Activated naive CD8-positive, alpha-beta T cell treated with anti-CD3 and anti-CD28 coated beads, Interleukin-2, amount 50 U/mL, for 24 hours (primary cell): Measurements from ENCODE around the gene ABCF3.
"Not testable (repeated sequence)": the region's sequence is repeated elsewhere in the genome, so short reads cannot be mapped to it uniquely, and the experiment has no call there.

ENCODE experiments used
- ATAC-seq: fragments of 150-1000 bp; cut with Tn5 transposase; one replicate; pipeline ENCODE4 v1.10.0; 2021
- DNase-seq: peaks from one replicate; pipeline ENCODE4 v3.0.0; 2021
- H3K27ac Mint-ChIP-seq: one replicate; pipeline ENCODE4 v1.8.0; 2021; ENCODE audit warnings: mild to moderate bottlenecking, mixed read lengths
- H3K27me3 Mint-ChIP-seq: one replicate; pipeline ENCODE4 v1.8.0; 2021; ENCODE audit warnings: mixed read lengths
- H3K36me3 Mint-ChIP-seq: one replicate; pipeline ENCODE4 v1.8.0; 2021; ENCODE audit warnings: low read depth, mixed read lengths
- H3K4me1 Mint-ChIP-seq: one replicate; pipeline ENCODE4 v1.8.0; 2021; ENCODE audit warnings: mixed read lengths
- H3K4me3 Mint-ChIP-seq: one replicate; pipeline ENCODE4 v1.8.0; 2021; ENCODE audit warnings: mild to moderate bottlenecking, moderate library complexity, mixed read lengths
- H3K9me3 Mint-ChIP-seq: one replicate; pipeline ENCODE4 v1.8.0; 2021; ENCODE audit warnings: mixed read lengths

Gene ABCF3

DNA sequence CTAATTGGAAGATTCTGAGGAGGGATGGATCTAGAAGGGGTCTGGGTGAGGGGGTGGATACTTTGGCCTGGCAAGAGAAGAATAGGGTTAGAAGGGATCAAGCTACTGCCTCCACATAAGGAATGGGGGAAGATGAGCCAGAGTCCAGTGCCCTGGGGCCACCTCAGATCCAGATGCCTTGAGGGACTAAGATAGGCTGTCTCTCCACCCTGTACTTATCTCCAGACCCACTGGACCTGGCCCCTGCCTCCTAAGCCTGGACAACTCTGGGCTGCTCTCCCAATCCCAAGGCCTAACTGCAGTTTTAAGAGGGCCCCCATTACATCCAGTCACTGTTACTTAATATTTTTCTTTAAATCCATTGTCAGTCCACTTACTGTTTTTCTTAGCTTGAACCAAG is 28.8 kb upstream of the ABCF3 start:
- peaks cover 30% of the 10 kb centered on the region for H3K4me1 Mint-ChIP-seq
- H3K36me3 Mint-ChIP-seq = peaks cover 5% of the 10 kb centered on the region
- no peak for DNase-seq
- H3K27ac Mint-ChIP-seq = peak overlapping the region; percentile 74
- no peaks in the 10 kb centered on the region for H3K27me3 Mint-ChIP-seq
- no peak for ATAC-seq
- H3K4me3 Mint-ChIP-seq = peak overlapping the region; percentile 96
- H3K9me3 Mint-ChIP-seq = no peaks in the 10 kb centered on the region

DNA sequence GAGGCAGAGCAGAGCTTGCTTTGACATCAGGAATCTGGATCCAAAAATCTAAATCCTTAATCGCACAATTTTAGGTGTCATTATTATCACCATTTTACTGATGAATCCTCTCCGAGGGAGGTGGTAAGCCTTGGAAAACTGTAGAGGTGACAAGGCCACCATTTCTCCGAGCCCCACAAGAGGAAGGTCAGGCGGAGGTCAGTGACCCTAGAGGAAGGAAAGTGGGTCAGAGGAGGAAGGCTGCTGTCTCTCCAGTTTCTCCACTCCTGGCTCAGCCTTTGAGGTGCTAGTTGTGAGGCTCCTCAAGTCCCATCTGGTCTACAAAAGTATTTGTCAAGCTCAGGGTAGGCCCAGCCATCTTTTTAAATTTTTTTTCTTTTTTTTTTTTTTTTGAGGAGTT is 27.6 kb upstream of the ABCF3 start:
- H3K27ac Mint-ChIP-seq = no peak overlapping the region
- H3K36me3 Mint-ChIP-seq = peaks cover 5% of the 10 kb centered on the region
- ATAC-seq (no peak), DNase-seq (no peak)
- no peak overlapping the region for H3K4me3 Mint-ChIP-seq
- H3K27me3 Mint-ChIP-seq = no peaks in the 10 kb centered on the region
- peaks cover 30% of the 10 kb centered on the region for H3K4me1 Mint-ChIP-seq
- no peaks in the 10 kb centered on the region for H3K9me3 Mint-ChIP-seq

DNA sequence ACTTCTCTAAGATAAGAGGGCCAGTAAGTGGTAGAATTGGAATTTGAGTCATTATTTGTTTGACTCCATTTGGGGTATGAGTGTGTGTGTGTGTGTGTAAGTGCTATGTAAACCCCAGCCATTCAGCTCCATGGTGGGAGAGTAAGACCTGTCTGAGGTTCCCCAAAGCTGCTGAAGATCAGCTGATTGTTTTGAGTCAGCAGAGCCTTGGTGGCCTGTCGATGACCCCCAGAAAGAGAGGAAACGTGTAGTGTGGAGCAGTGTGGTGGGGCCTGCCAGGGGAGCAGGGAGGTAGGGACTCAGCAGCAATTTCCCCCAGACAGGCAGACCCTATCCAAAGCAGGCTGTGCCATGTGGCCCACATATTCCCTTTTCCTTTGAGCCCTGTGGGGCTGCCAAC is 25.5 kb upstream of the ABCF3 start:
- Mint-ChIP-seq H3K36me3 (peaks cover 8% of the 10 kb centered on the region), H3K4me3 (no peak overlapping the region), H3K9me3 (no peaks in the 10 kb centered on the region), H3K4me1 (peaks cover 30% of the 10 kb centered on the region), H3K27me3 (no peaks in the 10 kb centered on the region), H3K27ac (no peak overlapping the region)
- DNase-seq (no peak), ATAC-seq (peak; percentile 13)

GRCh38 chr3:184162571-184163070 is 23.4 kb upstream of the ABCF3 start:
- Mint-ChIP-seq H3K4me1 (peaks cover 19% of the 10 kb centered on the region), H3K36me3 (peaks cover 14% of the 10 kb centered on the region)
- ATAC-seq, DNase-seq, H3K27me3 Mint-ChIP-seq, H3K4me3 Mint-ChIP-seq, H3K27ac Mint-ChIP-seq, H3K9me3 Mint-ChIP-seq: not testable (repeated sequence)

DNA sequence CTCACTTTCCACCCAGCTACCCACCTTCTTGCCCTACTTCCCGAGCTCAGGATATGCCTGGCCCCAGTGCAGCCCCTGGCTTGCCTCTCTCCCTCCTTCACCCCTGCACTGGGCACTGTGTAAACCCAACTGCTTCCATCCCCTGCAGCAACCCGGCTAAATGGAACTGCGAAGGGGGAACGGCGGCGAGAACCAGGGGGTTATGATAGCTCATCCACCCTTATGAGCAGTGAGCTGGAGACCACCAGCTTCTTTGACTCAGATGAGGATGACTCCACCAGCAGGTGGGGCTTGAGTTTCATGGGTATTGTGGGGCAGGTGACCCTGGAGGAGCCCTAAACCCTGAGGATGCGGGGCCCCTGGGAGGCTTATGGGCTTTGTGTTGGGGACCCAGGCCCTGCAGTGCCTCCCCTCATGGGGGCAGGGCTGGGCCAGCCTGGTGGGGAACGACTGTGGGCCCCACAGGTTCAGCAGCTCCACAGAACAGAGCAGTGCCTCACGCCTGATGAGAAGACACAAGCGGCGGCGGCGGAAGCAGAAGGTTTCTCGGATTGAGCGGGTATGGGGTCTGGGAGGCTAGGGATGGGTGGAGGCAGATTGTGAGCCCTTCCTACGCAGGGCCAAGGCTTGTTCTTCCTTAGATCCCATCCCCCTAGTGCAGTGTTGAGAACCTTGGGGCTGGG is 21.2 kb upstream of the ABCF3 start:
- DNase-seq (no peak), ATAC-seq (no peak)
- Mint-ChIP-seq H3K27me3 (no peaks in the 10 kb centered on the region), H3K27ac (no peak overlapping the region), H3K4me1 (peaks cover 6% of the 10 kb centered on the region), H3K36me3 (peaks cover 12% of the 10 kb centered on the region), H3K4me3 (no peak overlapping the region), H3K9me3 (no peaks in the 10 kb centered on the region)

DNA sequence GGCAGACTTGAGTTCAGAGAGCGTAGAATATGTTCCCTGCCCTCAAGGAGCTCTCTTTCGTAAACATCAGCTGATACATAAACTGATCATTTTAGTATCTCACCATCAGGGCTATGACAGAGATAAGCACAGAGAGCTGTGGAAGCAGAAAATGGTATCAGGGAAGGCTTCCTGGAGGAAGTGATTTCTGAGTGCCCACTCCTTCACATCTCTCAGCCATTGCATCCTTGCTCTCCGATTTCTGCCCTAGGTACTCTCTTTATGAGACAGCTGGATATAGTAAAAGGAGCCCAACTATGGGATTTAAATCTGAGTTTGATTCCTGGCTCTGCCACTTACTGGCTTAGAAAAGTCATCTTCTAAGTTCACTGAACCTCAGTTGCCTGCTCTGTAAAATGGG is 20.5 kb upstream of the ABCF3 start:
- Mint-ChIP-seq H3K27ac (no peak overlapping the region), H3K36me3 (peaks cover 10% of the 10 kb centered on the region), H3K27me3 (no peaks in the 10 kb centered on the region), H3K4me3 (no peak overlapping the region), H3K4me1 (no peaks in the 10 kb centered on the region), H3K9me3 (no peaks in the 10 kb centered on the region)
- no peak for ATAC-seq
- DNase-seq = no peak

- no peaks in the 10 kb centered on the region for H3K4me1 Mint-ChIP-seq
- DNase-seq (no peak), ATAC-seq (no peak)
- no peak overlapping the region for H3K4me3 Mint-ChIP-seq
- no peaks in the 10 kb centered on the region for H3K9me3 Mint-ChIP-seq
- H3K27ac Mint-ChIP-seq = no peak overlapping the region
- no peaks in the 10 kb centered on the region for H3K27me3 Mint-ChIP-seq
- peaks cover 13% of the 10 kb centered on the region for H3K36me3 Mint-ChIP-seq
Observed at GRCh38 chr3:184166671-184167070, 19.3 kb upstream of the ABCF3 start.

- Mint-ChIP-seq H3K27me3 (no peaks in the 10 kb centered on the region), H3K4me1 (no peaks in the 10 kb centered on the region), H3K36me3 (peaks cover 15% of the 10 kb centered on the region), H3K27ac (no peak overlapping the region), H3K4me3 (no peak overlapping the region), H3K9me3 (no peaks in the 10 kb centered on the region)
- no peak for ATAC-seq
- no peak for DNase-seq
Observed at GRCh38 chr3:184167786-184168185, 18.2 kb upstream of the ABCF3 start.

DNA sequence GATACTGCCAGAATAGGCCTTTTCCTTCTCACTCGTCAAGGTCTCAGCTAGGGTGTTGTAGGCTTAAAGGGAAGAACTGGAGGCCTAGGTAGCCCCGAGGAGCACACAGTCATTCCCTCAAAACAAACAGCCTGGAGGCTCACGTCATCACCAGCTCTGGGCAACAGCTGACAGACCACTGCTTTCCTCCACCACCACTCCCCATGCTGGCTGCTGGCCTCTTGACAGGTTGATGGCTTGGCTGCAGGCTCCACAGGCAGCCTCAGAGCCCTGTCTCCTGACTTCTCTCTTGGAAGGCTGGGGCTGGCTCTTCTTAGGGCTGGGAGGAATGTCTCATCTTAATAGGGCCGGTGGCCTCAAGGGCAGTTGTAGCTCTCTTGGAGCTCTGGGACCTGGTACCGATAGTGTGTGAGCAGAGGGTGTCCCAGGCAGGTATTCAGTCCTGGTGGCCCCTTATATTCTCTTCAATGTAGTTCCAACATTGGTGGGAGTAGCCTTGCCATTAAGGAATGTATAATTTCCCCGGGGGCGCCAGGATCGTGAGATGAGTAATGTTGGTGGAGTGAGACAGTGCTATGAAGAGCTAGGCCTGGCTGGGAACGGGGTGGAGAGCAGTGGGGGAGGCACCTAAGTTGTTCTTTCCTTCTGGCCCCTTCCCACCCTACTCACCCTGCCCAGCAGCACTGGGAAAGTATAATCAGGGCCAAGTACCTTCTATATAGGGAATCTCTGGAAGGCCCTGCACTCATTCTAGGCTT is 17.5 kb upstream of the ABCF3 start:
- no peak for ATAC-seq
- Mint-ChIP-seq H3K4me1 (no peaks in the 10 kb centered on the region), H3K4me3 (no peak overlapping the region), H3K27ac (no peak overlapping the region), H3K27me3 (no peaks in the 10 kb centered on the region), H3K9me3 (no peaks in the 10 kb centered on the region), H3K36me3 (peaks cover 17% of the 10 kb centered on the region)
- no peak for DNase-seq

DNA sequence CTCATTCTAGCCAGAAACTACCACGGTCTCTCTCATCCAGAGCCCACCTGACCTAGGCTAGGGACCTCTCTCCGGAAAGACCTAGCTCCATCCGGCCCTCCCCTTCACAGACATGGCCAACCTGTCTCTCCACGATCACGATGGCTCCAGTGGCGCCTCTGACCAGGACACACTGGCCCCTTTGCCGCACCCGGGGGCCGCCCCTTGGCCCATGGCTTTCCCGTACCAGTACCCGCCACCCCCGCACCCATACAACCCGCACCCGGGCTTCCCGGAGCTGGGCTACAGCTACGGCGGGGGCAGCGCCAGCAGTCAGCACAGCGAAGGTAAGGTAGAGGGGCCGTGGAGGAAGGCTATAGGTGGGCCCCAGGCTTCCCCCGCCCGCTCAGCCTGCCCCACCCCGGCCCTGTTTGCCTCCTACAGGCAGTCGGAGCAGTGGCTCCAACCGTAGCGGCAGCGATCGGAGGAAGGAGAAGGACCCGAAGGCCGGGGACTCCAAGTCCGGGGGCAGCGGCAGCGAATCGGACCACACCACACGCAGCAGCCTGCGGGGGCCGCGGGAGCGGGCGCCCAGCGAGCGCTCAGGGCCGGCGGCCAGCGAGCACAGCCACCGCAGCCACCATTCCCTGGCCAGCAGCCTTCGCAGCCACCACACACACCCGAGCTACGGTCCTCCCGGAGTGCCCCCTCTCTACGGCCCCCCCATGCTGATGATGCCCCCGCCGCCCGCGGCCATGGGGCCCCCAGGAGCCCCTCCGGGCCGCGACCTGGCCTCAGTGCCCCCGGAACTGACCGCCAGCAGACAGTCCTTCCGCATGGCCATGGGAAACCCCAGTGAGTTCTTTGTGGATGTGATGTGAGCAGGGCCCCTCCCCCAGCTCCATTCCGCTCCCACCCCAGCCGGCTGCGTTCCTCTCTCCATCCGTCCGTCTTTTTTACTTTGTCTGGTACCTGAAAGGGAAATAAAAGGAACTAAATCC is 15.8 kb upstream of the ABCF3 start:
- Mint-ChIP-seq H3K27ac (no peak overlapping the region), H3K9me3 (no peaks in the 10 kb centered on the region), H3K27me3 (no peaks in the 10 kb centered on the region), H3K4me1 (peaks cover 5% of the 10 kb centered on the region), H3K4me3 (no peak overlapping the region), H3K36me3 (peaks cover 13% of the 10 kb centered on the region)
- no peak for DNase-seq
- no peak for ATAC-seq

DNA sequence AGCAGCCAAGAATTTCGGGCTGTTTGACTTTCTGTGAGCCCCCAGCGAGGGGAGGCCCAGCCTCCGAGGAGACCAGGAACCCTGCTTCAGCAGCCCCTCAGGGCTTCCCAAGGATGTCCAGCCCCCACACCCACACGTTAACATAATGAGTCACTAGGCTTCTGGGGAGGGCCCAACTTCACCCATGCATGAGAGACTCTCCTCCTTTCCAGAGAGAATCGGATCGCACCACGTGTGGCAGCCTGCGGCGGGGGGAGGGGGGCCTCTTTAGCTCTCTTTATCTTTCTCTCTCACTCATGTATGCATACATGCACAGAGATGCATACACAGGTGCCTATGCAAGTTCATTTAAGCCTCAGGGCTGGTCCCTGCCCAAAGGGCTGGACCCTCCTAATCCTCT is 14.4 kb upstream of the ABCF3 start:
- peaks cover 8% of the 10 kb centered on the region for H3K36me3 Mint-ChIP-seq
- H3K27ac Mint-ChIP-seq = no peak overlapping the region
- no peaks in the 10 kb centered on the region for H3K9me3 Mint-ChIP-seq
- peaks cover 17% of the 10 kb centered on the region for H3K4me1 Mint-ChIP-seq
- ATAC-seq (no peak), DNase-seq (no peak)
- H3K4me3 Mint-ChIP-seq = no peak overlapping the region
- no peaks in the 10 kb centered on the region for H3K27me3 Mint-ChIP-seq

DNA sequence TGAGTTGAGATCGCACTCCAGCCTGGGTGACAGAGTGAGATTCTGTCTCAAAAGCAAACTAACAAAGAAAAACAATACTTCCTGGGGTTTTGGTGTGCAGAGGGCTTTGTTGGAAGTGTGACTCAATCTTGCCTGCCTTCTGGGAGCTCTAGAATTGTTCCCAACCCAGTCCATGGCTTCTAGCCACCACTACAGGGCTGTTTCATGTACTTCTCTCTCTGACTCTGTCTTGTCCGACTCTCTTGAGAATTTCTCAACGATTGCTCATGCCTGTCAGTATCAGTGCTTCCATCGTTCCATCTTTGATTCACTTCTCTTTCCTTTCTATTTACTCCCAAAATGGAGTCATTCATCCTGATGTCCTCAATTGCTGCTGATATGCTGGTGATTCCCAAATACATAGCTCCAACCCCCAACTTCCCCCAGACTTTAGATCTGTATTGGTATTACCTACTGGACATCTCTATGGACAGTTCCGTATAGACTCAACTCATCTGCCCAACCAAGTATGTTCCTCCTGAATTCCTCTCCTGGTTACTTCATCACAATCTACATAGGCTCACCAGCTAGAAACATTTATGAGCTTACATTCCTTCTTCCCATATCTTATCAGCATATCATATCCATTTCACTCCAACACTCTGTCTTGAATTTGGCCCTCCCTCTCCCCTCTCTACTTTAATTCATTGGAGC is 13.2 kb upstream of the ABCF3 start:
- peaks cover 27% of the 10 kb centered on the region for H3K4me1 Mint-ChIP-seq
- DNase-seq = no peak
- ATAC-seq = no peak
- no peaks in the 10 kb centered on the region for H3K27me3 Mint-ChIP-seq
- no peaks in the 10 kb centered on the region for H3K9me3 Mint-ChIP-seq
- H3K4me3 Mint-ChIP-seq = no peak overlapping the region
- H3K36me3 Mint-ChIP-seq = peaks cover 8% of the 10 kb centered on the region
- no peak overlapping the region for H3K27ac Mint-ChIP-seq

- Mint-ChIP-seq H3K4me1 (peaks cover 30% of the 10 kb centered on the region), H3K27ac (no peak overlapping the region)
- no peak for ATAC-seq
Observed at GRCh38 chr3:184173374-184173722, 12.7 kb upstream of the ABCF3 start.

DNA sequence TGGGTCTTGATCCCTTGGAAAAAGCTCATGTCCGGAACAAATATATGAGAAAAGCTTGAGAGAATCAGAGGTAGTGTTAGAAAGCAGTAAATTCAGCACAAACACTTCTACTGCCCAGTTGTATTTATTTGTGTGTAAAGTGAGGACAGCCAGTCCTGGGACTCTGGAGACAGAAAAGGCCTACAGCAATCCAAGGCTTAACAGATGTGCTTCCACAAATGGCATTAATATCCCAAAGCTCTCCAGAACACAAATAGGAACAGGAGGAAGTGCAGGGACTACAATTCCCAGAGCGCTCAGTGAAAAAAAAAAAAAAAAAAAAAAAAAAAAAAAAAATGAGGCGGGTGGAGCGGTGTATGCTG is 11.7 kb upstream of the ABCF3 start:
- no peaks in the 10 kb centered on the region for H3K9me3 Mint-ChIP-seq
- H3K27me3 Mint-ChIP-seq = no peaks in the 10 kb centered on the region
- H3K4me3 Mint-ChIP-seq = peak overlapping the region; percentile 94
- no peak for DNase-seq
- no peak for ATAC-seq
- H3K36me3 Mint-ChIP-seq = peaks cover 14% of the 10 kb centered on the region
- peaks cover 30% of the 10 kb centered on the region for H3K4me1 Mint-ChIP-seq
- H3K27ac Mint-ChIP-seq = peak overlapping the region; percentile 72

More at GRCh38 chr3:184173374-184173722, 12.7 kb upstream of the ABCF3 start:
- Mint-ChIP-seq H3K4me3 (no peak overlapping the region), H3K9me3 (no peaks in the 10 kb centered on the region), H3K27me3 (no peaks in the 10 kb centered on the region), H3K36me3 (peaks cover 8% of the 10 kb centered on the region)
- DNase-seq = no peak
